ENCODE measurements around the gene NMBR. TPM values are rescaled to one million over a fixed set of nuclear protein-coding genes. Genes with fewer than 3 reads are reported as not detected.

The NMBR gene
- total RNA-seq, 1 experiment from 2014 or later: not detected

- no TSS peak for BruUV-seq (replicated peaks)
Observed at GRCh38 chr6:142035890-142036289, 111.0 kb downstream of the NMBR start.

GRCh38 chr6:142031035-142031434 lies 115.9 kb downstream of the NMBR start:
- Histone ChIP-seq H3K4me1 (ENCODE audit: insufficient read depth, low read length, poor library complexity, severe bottlenecking) (no peaks in the 10 kb centered on the region), H3K36me3 (ENCODE audit: insufficient read depth, low read length, poor library complexity, severe bottlenecking) (no peaks in the 10 kb centered on the region), H3K4me3 (ENCODE audit: low read depth, low read length, poor library complexity, severe bottlenecking) (no peak overlapping the region), H3K9me3 (ENCODE audit: low read depth, low read length, poor library complexity, severe bottlenecking) (no peaks in the 10 kb centered on the region), H3K27me3 (replicated peaks; ENCODE audit: insufficient read depth, low read depth, low read length, poor library complexity) (no peaks in the 10 kb centered on the region), H3K27ac (ENCODE audit: low read depth, low read length, poor library complexity, severe bottlenecking) (no peak overlapping the region)
- intact Hi-C loops (cut with micrococcal nuclease; ENCODE audit: unreplicated experiment): no loop called here
- ChIA-PET POLR2A (ENCODE audit: low non-redundant PET) (no interaction called here), CTCF (no interaction called here)
- DNase-seq (ENCODE audit: low spot score): no peak
- no peak for TF ChIP-seq EZH2 (IDR thresholded peaks at IDR 0.05; ENCODE audit: borderline replicate concordance, low read depth, low read length, poor library complexity, severe bottlenecking)
- TF ChIP-seq, protein P1, sequence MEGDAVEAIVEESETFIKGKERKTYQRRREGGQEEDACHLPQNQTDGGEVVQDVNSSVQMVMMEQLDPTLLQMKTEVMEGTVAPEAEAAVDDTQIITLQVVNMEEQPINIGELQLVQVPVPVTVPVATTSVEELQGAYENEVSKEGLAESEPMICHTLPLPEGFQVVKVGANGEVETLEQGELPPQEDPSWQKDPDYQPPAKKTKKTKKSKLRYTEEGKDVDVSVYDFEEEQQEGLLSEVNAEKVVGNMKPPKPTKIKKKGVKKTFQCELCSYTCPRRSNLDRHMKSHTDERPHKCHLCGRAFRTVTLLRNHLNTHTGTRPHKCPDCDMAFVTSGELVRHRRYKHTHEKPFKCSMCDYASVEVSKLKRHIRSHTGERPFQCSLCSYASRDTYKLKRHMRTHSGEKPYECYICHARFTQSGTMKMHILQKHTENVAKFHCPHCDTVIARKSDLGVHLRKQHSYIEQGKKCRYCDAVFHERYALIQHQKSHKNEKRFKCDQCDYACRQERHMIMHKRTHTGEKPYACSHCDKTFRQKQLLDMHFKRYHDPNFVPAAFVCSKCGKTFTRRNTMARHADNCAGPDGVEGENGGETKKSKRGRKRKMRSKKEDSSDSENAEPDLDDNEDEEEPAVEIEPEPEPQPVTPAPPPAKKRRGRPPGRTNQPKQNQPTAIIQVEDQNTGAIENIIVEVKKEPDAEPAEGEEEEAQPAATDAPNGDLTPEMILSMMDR (conservative IDR thresholded peaks at IDR 0.05; ENCODE audit: low read depth, low read length): no peak
- no TSS peak for BruUV-seq (replicated peaks)

More at GRCh38 chr6:142035890-142036289, 111.0 kb downstream of the NMBR start:
- no peaks in the 10 kb centered on the region for H3K36me3 ChIP-seq (ENCODE audit: insufficient read depth, low read length, poor library complexity, severe bottlenecking)
- intact Hi-C loops (cut with micrococcal nuclease; ENCODE audit: unreplicated experiment): no loop called here
- POLR2A ChIA-PET (ENCODE audit: low non-redundant PET): no interaction called here
- no peak overlapping the region for H3K27ac ChIP-seq (ENCODE audit: low read depth, low read length, poor library complexity, severe bottlenecking)
- H3K4me3 ChIP-seq (ENCODE audit: low read depth, low read length, poor library complexity, severe bottlenecking): no peak overlapping the region
- no peaks in the 10 kb centered on the region for H3K9me3 ChIP-seq (ENCODE audit: low read depth, low read length, poor library complexity, severe bottlenecking)
- TF ChIP-seq, protein P1 (conservative IDR thresholded peaks at IDR 0.05; ENCODE audit: low read depth, low read length): no peak
- TF ChIP-seq EZH2 (IDR thresholded peaks at IDR 0.05; ENCODE audit: borderline replicate concordance, low read depth, low read length, poor library complexity, severe bottlenecking): no peak
- H3K27me3 ChIP-seq (replicated peaks; ENCODE audit: insufficient read depth, low read depth, low read length, poor library complexity): no peaks in the 10 kb centered on the region
- CTCF ChIA-PET: no interaction called here
- DNase-seq (ENCODE audit: low spot score): no peak
- H3K4me1 ChIP-seq (ENCODE audit: insufficient read depth, low read length, poor library complexity, severe bottlenecking): no peaks in the 10 kb centered on the region

DNA sequence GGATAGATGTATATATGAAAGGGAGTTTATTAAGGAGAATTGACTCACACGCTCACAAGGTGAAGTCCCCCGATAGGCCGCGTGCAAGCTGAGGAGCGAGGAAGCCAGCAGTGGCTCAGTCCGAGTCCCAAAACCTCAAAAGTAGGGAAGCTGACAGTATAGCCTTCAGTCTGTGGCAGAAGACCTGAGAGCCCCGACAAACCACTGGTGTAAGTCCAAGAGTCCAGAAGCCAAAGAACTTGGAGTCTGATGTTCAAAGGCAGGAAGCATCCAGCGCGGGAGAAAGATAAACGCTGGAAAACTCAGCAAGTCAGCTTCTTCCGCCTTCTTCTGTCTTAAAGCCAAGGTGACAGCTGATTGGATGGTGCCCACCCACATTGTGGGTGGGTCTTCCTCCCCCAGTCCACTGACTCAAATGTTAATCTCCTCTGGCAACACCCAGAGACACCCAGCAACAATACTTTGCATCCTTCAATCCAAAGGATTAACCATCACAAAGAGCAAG lies 116.8 kb downstream of the NMBR start:
- Histone ChIP-seq H3K4me3 (ENCODE audit: low read depth, low read length, poor library complexity, severe bottlenecking) (no peak overlapping the region), H3K27me3 (replicated peaks; ENCODE audit: insufficient read depth, low read depth, low read length, poor library complexity) (no peaks in the 10 kb centered on the region), H3K27ac (ENCODE audit: low read depth, low read length, poor library complexity, severe bottlenecking) (no peak overlapping the region), H3K9me3 (ENCODE audit: low read depth, low read length, poor library complexity, severe bottlenecking) (no peaks in the 10 kb centered on the region), H3K36me3 (ENCODE audit: insufficient read depth, low read length, poor library complexity, severe bottlenecking) (no peaks in the 10 kb centered on the region), H3K4me1 (ENCODE audit: insufficient read depth, low read length, poor library complexity, severe bottlenecking) (no peaks in the 10 kb centered on the region)
- no TSS peak for BruUV-seq (replicated peaks)
- ChIA-PET CTCF (no interaction called here), POLR2A (ENCODE audit: low non-redundant PET) (no interaction called here)
- TF ChIP-seq EZH2 (IDR thresholded peaks at IDR 0.05; ENCODE audit: borderline replicate concordance, low read depth, low read length, poor library complexity, severe bottlenecking): no peak
- TF ChIP-seq, protein P1 (conservative IDR thresholded peaks at IDR 0.05; ENCODE audit: low read depth, low read length): no peak
- DNase-seq (ENCODE audit: low spot score): no peak
- intact Hi-C loops (cut with micrococcal nuclease; ENCODE audit: unreplicated experiment): no loop called here
